Measurements from ENCODE around the gene TSPAN4. TPM values are rescaled to one million over a fixed set of nuclear protein-coding genes. Genes with fewer than 3 reads are reported as not detected.

The TSPAN4 gene
- total and polyA plus RNA-seq, 9 of the 15 experiments (the other 6 are each of a cell fraction or from before 2014, with no cell fraction given): 0.07 to 31.0 (median 15.7) TPM

DNA sequence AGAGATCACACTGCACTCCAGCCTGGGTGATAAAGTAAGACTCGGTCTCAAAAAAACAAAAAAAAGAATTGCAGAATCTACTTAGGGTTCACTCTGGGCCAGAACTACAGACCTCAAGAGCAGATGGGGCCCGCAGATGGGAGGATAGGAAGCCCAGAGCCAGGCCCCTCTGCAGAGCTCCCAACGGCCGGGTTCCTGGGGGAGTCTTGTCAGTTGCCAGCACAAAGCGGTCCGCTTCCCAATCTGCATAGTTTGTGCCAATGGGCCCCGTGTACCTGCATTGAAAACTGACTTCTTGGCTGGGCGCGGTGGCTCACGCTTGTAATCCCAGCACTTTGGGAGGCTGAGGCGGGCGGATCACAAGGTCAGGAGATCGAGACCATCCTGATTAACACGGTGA lies 69.6 kb downstream of the TSPAN4 start:
- CTCF ChIA-PET (ENCODE audit: low intra/inter-chr PET ratio): no interaction called here
- peak overlapping the region; percentile 86 for H2AFZ ChIP-seq (ENCODE audit: low read depth, low read length)
- TF ChIP-seq GABPA (tag; conservative IDR thresholded peaks at IDR 0.05; ENCODE audit: low read depth): no peak
- no peak for TF ChIP-seq ZNF174 (CRISPR knock-in tag; IDR thresholded peaks at IDR 0.05)
- no peak for TF ChIP-seq CEBPG (CRISPR knock-in tag; IDR thresholded peaks at IDR 0.05)
- no peak for TF ChIP-seq CEBPG (tag; conservative IDR thresholded peaks at IDR 0.05 in 1 of 2, IDR thresholded peaks at IDR 0.05 in 1 of 2)
- no peak for TF ChIP-seq ATF4 (CRISPR knock-in tag; IDR thresholded peaks at IDR 0.05)
- no peak for TF ChIP-seq SOX6 (IDR thresholded peaks at IDR 0.05)
- TF ChIP-seq CEBPB (tag; IDR thresholded peaks at IDR 0.05): no peak
- no peak for TF ChIP-seq CREBBP (IDR thresholded peaks at IDR 0.05; ENCODE audit: low read depth, low read length)
- TF ChIP-seq U2AF2 (optimal IDR thresholded peaks at IDR 0.05; ENCODE audit: low read depth, low read length): no peak
- no peak for TF ChIP-seq FOXA1 (IDR thresholded peaks at IDR 0.05; ENCODE audit: borderline replicate concordance)
- TF ChIP-seq ZNF639 (CRISPR knock-in tag; conservative IDR thresholded peaks at IDR 0.05 in 1 of 2, IDR thresholded peaks at IDR 0.05 in 1 of 2): no peak
- no peak for TF ChIP-seq KAT7 (CRISPR knock-in tag; IDR thresholded peaks at IDR 0.05; ENCODE audit: borderline replicate concordance)
- H3K79me2 ChIP-seq (ENCODE audit: control insufficient read depth, insufficient read depth, low read length): peaks cover 33% of the 10 kb centered on the region
- FAIRE-seq: no peak
- no TSS peak for BruUV-seq (replicated peaks)
- no peak overlapping the region for H3K9ac ChIP-seq (ENCODE audit: insufficient read depth in 1 of 2, low read depth in 2 of 2, low read length in 2 of 2)
- in situ Hi-C loops (cut with MboI) (no loop called here), intact Hi-C loops (cut with micrococcal nuclease) (loop anchor here (10.0 kb wide), 1 partner anchor 67 kb away; the partner anchor contains the start of genes POLR2L and TSPAN4)
- WGBS (ENCODE audit: insufficient coverage, low coverage, missing lambda C conversion rate): 82% methylated on average over 8 of the region's 14 CpGs
- DNase-seq (ENCODE audit: extremely low read depth in 1 of 4, low spot score in 3 of 4): no peak
- peaks cover 15% of the 10 kb centered on the region; the same call in 1 of the 2 replicates for H4K20me1 ChIP-seq (replicated peaks; ENCODE audit: control insufficient read depth, insufficient read depth, low read length)
- peaks cover 23% of the 10 kb centered on the region; the same call in 2 of the 3 replicates for H3K36me3 ChIP-seq (ENCODE audit: control insufficient read depth, insufficient read depth, low read length)
- POLR2A ChIA-PET: interaction anchor here (0.5 to 1.1 kb wide), 2 partner anchors 10 to 13 kb away, joined by 3 to 5 read pairs; partner anchors contain the start of gene AP2A2
- no peaks in the 10 kb centered on the region for H3K27me3 ChIP-seq (ENCODE audit: control insufficient read depth in 2 of 2, insufficient read depth in 2 of 2, low read length in 2 of 2)
- ATAC-seq: no peak
- H3K4me2 ChIP-seq (ENCODE audit: insufficient read depth, low read length): no peak overlapping the region
- no peak overlapping the region for H3K4me3 ChIP-seq
- no peaks in the 10 kb centered on the region for H3K9me1 ChIP-seq (ENCODE audit: control insufficient read depth, insufficient read depth, low read length)
- no peak overlapping the region for H3K27ac ChIP-seq (ENCODE audit: extremely low read depth, low read depth, low read length)
- H3K9me3 ChIP-seq (replicated peaks; ENCODE audit: control insufficient read depth, insufficient read depth, low read depth, low read length): no peaks in the 10 kb centered on the region
- peaks cover 37 to 60% of the 10 kb centered on the region in 2 experiments for H3K4me1 ChIP-seq (replicated peaks in 1 of 2; ENCODE audit: control insufficient read depth in 2 of 2, insufficient read depth in 2 of 2, low read length in 2 of 2)

Data from K562 (cell line).